Transverse colon (tissue), 4 donors: ENCODE data around the gene CTSA.

Experiments used
- EP300 ChIP-seq: sonication (generic); formaldehyde crosslinking; IDR thresholded peaks from one replicate; pipeline ENCODE4 v1.6.1; 2017; ENCODE audit warnings: antibody characterized with exemption, low read depth
- POLR2A ChIP-seq: fragments of 450-650 bp; IDR thresholded peaks from one replicate; pipeline ENCODE4 v1.6.1; 2016; ENCODE audit warnings: antibody characterized with exemption, mild to moderate bottlenecking, moderate library complexity
- POLR2AphosphoS5 ChIP-seq, 3 donors: sonication (generic); formaldehyde crosslinking; IDR thresholded peaks; one replicate each; pipeline ENCODE4 v1.6.1; 2016; ENCODE audit warnings: antibody characterized with exemption in 3 of 3
- TF ChIP-seq, protein P1 (sequence below), 5 experiments: fragments of 200-600 bp in 3 of 5; fragments of 450-650 bp in 2 of 5; sonication (generic) in 3 of 5; IDR thresholded peaks; 1 replicate in 2 of 5; 2 replicates in 3 of 5; pipeline ENCODE4 v1.5.1; 2016 to 2017; ENCODE audit warnings: antibody characterized with exemption in 5 of 5, inconsistent platforms in 3 of 5, mild to moderate bottlenecking in 2 of 5, moderate library complexity in 1 of 5

DNA sequence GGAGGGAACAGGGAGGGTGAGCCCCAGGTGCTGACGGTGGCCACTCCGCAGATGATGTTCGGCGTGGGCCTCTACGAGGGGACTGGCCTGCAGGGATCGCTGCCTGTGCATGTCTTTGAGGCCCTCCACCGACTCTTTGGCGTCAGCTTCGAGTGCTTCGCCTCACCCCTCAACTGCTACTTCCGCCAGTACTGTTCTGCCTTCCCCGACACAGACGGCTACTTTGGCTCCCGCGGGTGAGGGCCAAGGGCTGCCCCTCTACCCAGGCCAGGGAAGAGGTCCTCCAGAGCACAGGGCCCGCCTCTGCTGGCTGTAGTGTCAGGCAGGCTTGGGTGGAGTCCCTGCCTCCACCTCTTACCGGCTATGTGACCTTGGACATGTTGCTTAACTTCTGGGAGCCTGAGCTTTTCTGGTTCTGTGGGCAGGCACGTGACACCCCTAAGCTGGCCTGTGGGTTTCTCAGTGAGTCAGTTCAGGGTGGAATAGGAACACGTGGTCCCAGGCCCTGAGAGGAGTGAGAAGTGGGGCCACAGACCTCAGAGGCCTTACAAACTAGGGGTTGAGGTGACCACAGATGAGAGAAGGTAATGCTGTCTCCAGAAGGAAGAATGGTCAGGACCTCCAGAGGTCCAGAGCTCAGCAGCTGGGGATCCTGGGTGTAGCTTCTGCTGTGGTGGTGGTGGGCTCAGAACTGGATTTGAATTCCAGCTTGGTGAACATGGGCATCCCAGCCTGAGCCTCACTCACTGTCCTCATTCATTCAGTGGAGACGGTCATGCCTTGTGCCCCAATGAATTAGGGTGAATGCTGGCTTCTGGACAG is 55.2 kb downstream of the CTSA start:
- TF ChIP-seq POLR2A (no peak), EP300 (no peak), POLR2AphosphoS5 (IDR thresholded peaks at IDR 0.05) (no peak)
- TF ChIP-seq, protein P1, sequence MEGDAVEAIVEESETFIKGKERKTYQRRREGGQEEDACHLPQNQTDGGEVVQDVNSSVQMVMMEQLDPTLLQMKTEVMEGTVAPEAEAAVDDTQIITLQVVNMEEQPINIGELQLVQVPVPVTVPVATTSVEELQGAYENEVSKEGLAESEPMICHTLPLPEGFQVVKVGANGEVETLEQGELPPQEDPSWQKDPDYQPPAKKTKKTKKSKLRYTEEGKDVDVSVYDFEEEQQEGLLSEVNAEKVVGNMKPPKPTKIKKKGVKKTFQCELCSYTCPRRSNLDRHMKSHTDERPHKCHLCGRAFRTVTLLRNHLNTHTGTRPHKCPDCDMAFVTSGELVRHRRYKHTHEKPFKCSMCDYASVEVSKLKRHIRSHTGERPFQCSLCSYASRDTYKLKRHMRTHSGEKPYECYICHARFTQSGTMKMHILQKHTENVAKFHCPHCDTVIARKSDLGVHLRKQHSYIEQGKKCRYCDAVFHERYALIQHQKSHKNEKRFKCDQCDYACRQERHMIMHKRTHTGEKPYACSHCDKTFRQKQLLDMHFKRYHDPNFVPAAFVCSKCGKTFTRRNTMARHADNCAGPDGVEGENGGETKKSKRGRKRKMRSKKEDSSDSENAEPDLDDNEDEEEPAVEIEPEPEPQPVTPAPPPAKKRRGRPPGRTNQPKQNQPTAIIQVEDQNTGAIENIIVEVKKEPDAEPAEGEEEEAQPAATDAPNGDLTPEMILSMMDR (IDR thresholded peaks at IDR 0.05) = no peak
